Activated CD8-positive, alpha-beta memory T cell treated with anti-CD3 and anti-CD28 coated beads for 1 hour (primary cell): Measurements from ENCODE around the gene RNF135.
"Not testable (repeated sequence)": the region's sequence is repeated elsewhere in the genome, so short reads cannot be mapped to it uniquely, and the experiment has no call there.

Experiments
- DNase-seq, 2 donors: peaks; one replicate each; pipeline ENCODE4 v3.0.0-alpha.2; 2020; ENCODE audit warnings: low read depth in 1 of 2; ENCODE audit errors: extremely low read depth in 1 of 2

RNF135 gene

GRCh38 chr17:30954046-30954830 is 16.6 kb upstream of the RNF135 start:
- DNase-seq = no peak

- no peak for DNase-seq
Observed at GRCh38 chr17:30956764-30957374, 14.0 kb upstream of the RNF135 start.

GRCh38 chr17:30957741-30958140 is 13.1 kb upstream of the RNF135 start:
- no peak for DNase-seq

- no peak for DNase-seq
Observed at GRCh38 chr17:30958187-30958586, 12.7 kb upstream of the RNF135 start.

GRCh38 chr17:30961209-30962188 is 9.3 kb upstream of the RNF135 start:
- DNase-seq = no peak

GRCh38 chr17:30964312-30964711 is 6.5 kb upstream of the RNF135 start:
- not testable (repeated sequence) for DNase-seq

GRCh38 chr17:30964876-30965275 is 6.0 kb upstream of the RNF135 start:
- no peak for DNase-seq

- DNase-seq = no peak
Observed at GRCh38 chr17:30965686-30966085, 5.2 kb upstream of the RNF135 start.

- not testable (repeated sequence) for DNase-seq
Observed at GRCh38 chr17:30967911-30968310, 2.9 kb upstream of the RNF135 start.

- no peak for DNase-seq
Observed at GRCh38 chr17:30969989-30970830, 629 bp upstream of the RNF135 start.

- no peak for DNase-seq
Observed at GRCh38 chr17:30975042-30975820, 4.4 kb downstream of the RNF135 start.

- DNase-seq = not testable (repeated sequence)
Observed at GRCh38 chr17:30979919-30980318, 9.1 kb downstream of the RNF135 start.

GRCh38 chr17:30981531-30982519 is 11.0 kb downstream of the RNF135 start:
- no peak for DNase-seq

GRCh38 chr17:30982855-30983254 is 12.0 kb downstream of the RNF135 start:
- no peak for DNase-seq

- no peak for DNase-seq
Observed at GRCh38 chr17:30990458-30990857, 19.6 kb downstream of the RNF135 start.

- no peak for DNase-seq
Observed at GRCh38 chr17:30992551-30992950, 21.7 kb downstream of the RNF135 start.

GRCh38 chr17:30995347-30995746 is 24.5 kb downstream of the RNF135 start:
- DNase-seq = no peak

- no peak for DNase-seq
Observed at GRCh38 chr17:30996486-30996885, 25.6 kb downstream of the RNF135 start.
